Panc1 (cell line): ENCODE measurements around the gene NPHP1. TPM values are rescaled to one million over a fixed set of nuclear protein-coding genes. Genes with fewer than 3 reads are reported as not detected.

Source experiments
- ATAC-seq: fragments of 200-7000 bp; cut with Tn5 transposase; 2 replicates; pipeline ENCODE4 v1.9.1; 2020; ENCODE audit warnings: mild to moderate bottlenecking, moderate library complexity
- BruUV-seq: library from RNA; stranded (reverse); fragments of 400-500 nt; replicated peaks from 2 replicates; lab custom pipeline; 2021; lab: Mats Ljungman, UMichigan
- CTCF ChIA-PET: fragments of 300-600 bp; sonication (Branson Sonifier 250); formaldehyde crosslinking; loops from one replicate; lab custom pipeline; 2022; ENCODE audit warnings: antibody characterized with exemption; lab: Charles Lee
- POLR2A ChIA-PET: fragments of 300-600 bp; sonication (Branson Sonifier 250); formaldehyde crosslinking; loops from one replicate; lab custom pipeline; 2022; ENCODE audit warnings: antibody characterized with exemption; lab: Charles Lee
- DNase-seq: peaks from one replicate; pipeline ENCODE4 v3.0.0-alpha.2; 2010; ENCODE audit warnings: low read depth, low spot score
- H3K27ac ChIP-seq: 2 replicates; pipeline ENCODE4 v1.5.1; 2011; ENCODE audit warnings: mild to moderate bottlenecking, low read length, inconsistent platforms
- H3K27me3 ChIP-seq: fragments of 200-500 bp; sonication (Bioruptor generic); 2 replicates; pipeline ENCODE4 v1.6.0; 2014; ENCODE audit warnings: low read length, inconsistent platforms; ENCODE audit not compliant: control insufficient read depth, insufficient read depth
- H3K36me3 ChIP-seq: fragments of 200-500 bp; sonication (Bioruptor generic); 2 replicates; pipeline ENCODE4 v1.5.1; 2014; ENCODE audit warnings: inconsistent platforms, mild to moderate bottlenecking, low read length, moderate library complexity; ENCODE audit not compliant: control insufficient read depth, insufficient read depth
- H3K4me1 ChIP-seq: 2 replicates; pipeline ENCODE4 v1.5.1; 2011; ENCODE audit warnings: inconsistent platforms, mild to moderate bottlenecking, low read length, moderate library complexity; ENCODE audit not compliant: control insufficient read depth, insufficient read depth
- H3K4me3 ChIP-seq, 2 experiments: 2 replicates each; pipeline ENCODE4 v1.5.1; 2011 to 2012; ENCODE audit warnings: low read depth in 2 of 2, low read length in 2 of 2, mild to moderate bottlenecking in 2 of 2, inconsistent platforms in 1 of 2, moderate library complexity in 1 of 2
- H3K9me3 ChIP-seq: fragments of 200-500 bp; sonication (Bioruptor generic); 2 replicates; pipeline ENCODE4 v1.5.1; 2014; ENCODE audit warnings: low read depth, mild to moderate bottlenecking, inconsistent platforms, low read length, moderate library complexity; ENCODE audit not compliant: control insufficient read depth, insufficient read depth
- CTCF ChIP-seq: fragments of 450-650 bp; IDR thresholded peaks from 2 replicates; pipeline ENCODE4 v1.5.1; 2017; ENCODE audit warnings: mild to moderate bottlenecking
- POLR2AphosphoS5 ChIP-seq: IDR thresholded peaks from 2 replicates; pipeline ENCODE4 v1.6.1; 2012; ENCODE audit warnings: mild to moderate bottlenecking, low read depth, low read length, moderate library complexity
- SIN3A ChIP-seq: IDR thresholded peaks from 2 replicates; pipeline ENCODE4 v1.6.1; 2012; ENCODE audit warnings: low read depth, mild to moderate bottlenecking, low read length, moderate library complexity, borderline replicate concordance; ENCODE audit not compliant: insufficient read depth
- TCF7L2 ChIP-seq: IDR thresholded peaks from 2 replicates; pipeline ENCODE4 v1.6.1; 2011; ENCODE audit warnings: mild to moderate bottlenecking, low read depth, low read length, inconsistent platforms
- in situ Hi-C: cut with HindIII; loops from 2 replicates; pipeline ENCODE4 v1.10.0; 2016; ENCODE audit warnings: low sequenced_read_pairs, low pct_unique_long_range_greater_than_20kb
- intact Hi-C: fragments of 100-400 bp; cut with micrococcal nuclease; formaldehyde crosslinking; loops from one replicate; pipeline ENCODE4 v1.10.0; 2022; ENCODE audit not compliant: unreplicated experiment
- total RNA-seq: library from RNA; stranded (reverse); gene quantifications from one replicate; pipeline ENCODE4 v1.2.1, GENCODE V29; 2021; ENCODE audit not compliant: unreplicated experiment
- TF ChIP-seq, protein P1 (sequence below), 2 experiments: IDR thresholded peaks; 2 replicates each; pipeline ENCODE4 v1.6.1; 2011 to 2012; ENCODE audit warnings: low read depth in 2 of 2, control low read depth in 1 of 2, low read length in 1 of 2, mild to moderate bottlenecking in 1 of 2, moderate library complexity in 1 of 2; ENCODE audit not compliant: insufficient read depth in 1 of 2

The NPHP1 gene
- total RNA-seq, 1 experiment from 2014 or later, result 7.2 TPM

- TF ChIP-seq CTCF, result no peak
- no peak for TF ChIP-seq POLR2AphosphoS5
- no peak for TF ChIP-seq SIN3A
- TF ChIP-seq, protein P1, sequence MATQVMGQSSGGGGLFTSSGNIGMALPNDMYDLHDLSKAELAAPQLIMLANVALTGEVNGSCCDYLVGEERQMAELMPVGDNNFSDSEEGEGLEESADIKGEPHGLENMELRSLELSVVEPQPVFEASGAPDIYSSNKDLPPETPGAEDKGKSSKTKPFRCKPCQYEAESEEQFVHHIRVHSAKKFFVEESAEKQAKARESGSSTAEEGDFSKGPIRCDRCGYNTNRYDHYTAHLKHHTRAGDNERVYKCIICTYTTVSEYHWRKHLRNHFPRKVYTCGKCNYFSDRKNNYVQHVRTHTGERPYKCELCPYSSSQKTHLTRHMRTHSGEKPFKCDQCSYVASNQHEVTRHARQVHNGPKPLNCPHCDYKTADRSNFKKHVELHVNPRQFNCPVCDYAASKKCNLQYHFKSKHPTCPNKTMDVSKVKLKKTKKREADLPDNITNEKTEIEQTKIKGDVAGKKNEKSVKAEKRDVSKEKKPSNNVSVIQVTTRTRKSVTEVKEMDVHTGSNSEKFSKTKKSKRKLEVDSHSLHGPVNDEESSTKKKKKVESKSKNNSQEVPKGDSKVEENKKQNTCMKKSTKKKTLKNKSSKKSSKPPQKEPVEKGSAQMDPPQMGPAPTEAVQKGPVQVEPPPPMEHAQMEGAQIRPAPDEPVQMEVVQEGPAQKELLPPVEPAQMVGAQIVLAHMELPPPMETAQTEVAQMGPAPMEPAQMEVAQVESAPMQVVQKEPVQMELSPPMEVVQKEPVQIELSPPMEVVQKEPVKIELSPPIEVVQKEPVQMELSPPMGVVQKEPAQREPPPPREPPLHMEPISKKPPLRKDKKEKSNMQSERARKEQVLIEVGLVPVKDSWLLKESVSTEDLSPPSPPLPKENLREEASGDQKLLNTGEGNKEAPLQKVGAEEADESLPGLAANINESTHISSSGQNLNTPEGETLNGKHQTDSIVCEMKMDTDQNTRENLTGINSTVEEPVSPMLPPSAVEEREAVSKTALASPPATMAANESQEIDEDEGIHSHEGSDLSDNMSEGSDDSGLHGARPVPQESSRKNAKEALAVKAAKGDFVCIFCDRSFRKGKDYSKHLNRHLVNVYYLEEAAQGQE (IDR thresholded peaks at IDR 0.05; ENCODE audit: insufficient read depth in 1 of 2, low read depth in 2 of 2, low read length in 1 of 2), result no peak
- TF ChIP-seq TCF7L2, result no peak
- ChIA-PET CTCF (no interaction called here), POLR2A (no interaction called here)
- intact Hi-C loops, result no loop called here
- H3K27me3 ChIP-seq, result no peaks in the 10 kb centered on the region
- H3K36me3 ChIP-seq, result no peaks in the 10 kb centered on the region
- in situ Hi-C loops, result no loop called here
- peaks cover 4% of the 10 kb centered on the region; the same call in 1 of the 2 replicates for H3K9me3 ChIP-seq
- DNase-seq, result no peak
- peak overlapping the region; percentile 51 for H3K27ac ChIP-seq
- ATAC-seq, result no peak
- no peak overlapping the region for H3K4me3 ChIP-seq
- H3K4me1 ChIP-seq, result peaks cover 7% of the 10 kb centered on the region; the same call in 1 of the 2 replicates
- BruUV-seq, result no TSS peak
Measured at GRCh38 chr2:110146183-110146944, 58.4 kb downstream of the NPHP1 start.

- BruUV-seq, result no TSS peak
- ChIA-PET POLR2A (no interaction called here), CTCF (no interaction called here)
- intact Hi-C loops, result no loop called here
- ATAC-seq (no peak), DNase-seq (no peak)
- Histone ChIP-seq H3K36me3 (no peaks in the 10 kb centered on the region), H3K27ac (no peak overlapping the region), H3K4me1 (no peaks in the 10 kb centered on the region), H3K4me3 (no peak overlapping the region), H3K9me3 (peaks cover 4% of the 10 kb centered on the region; the same call in 1 of the 2 replicates), H3K27me3 (no peaks in the 10 kb centered on the region)
- TF ChIP-seq POLR2AphosphoS5 (no peak), CTCF (no peak), TCF7L2 (no peak), SIN3A (no peak)
- TF ChIP-seq, protein P1 (IDR thresholded peaks at IDR 0.05; ENCODE audit: insufficient read depth in 1 of 2, low read depth in 2 of 2, low read length in 1 of 2), result no peak
- in situ Hi-C loops, result no loop called here
Measured at GRCh38 chr2:110143982-110144381, 60.8 kb downstream of the NPHP1 start.
